ENCODE results near the gene ABCF2. TPM values are rescaled to one million over a fixed set of nuclear protein-coding genes. Genes with fewer than 3 reads are reported as not detected.

Gene ABCF2
- total and polyA plus RNA-seq, 10 donors, result 9.2 to 30.0 (median 27.0) TPM

DNA sequence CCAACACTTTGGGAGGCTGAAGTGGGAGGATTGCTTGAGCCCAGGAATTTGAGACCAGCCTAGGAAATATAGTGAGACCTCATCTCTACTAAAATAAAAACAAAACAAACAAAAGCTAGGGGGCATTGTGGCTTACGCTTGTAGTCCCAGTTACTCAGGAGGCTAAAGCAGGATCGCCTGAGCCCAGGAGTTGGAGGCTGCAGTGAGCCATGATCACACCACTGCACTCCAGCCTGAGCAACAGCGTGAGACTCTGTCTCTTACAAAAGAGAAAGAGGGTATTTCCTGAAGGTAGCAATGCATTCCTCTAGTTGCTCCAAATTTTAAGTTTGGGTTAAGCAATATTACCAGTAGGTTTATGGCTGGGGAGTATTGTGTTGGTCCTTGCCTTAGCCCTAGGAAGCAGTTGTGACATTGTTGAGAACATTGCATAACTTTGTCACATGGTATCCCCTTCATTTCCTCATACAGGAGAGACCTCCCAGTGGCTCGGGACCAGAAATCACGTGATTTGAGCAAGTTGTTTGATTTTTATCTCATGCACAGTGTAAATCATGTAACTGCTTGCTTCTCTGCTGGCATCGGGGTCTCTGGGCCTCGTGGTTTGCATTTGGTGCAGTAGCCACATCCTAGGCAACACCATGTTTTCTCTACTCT, 44.8 kb upstream of the ABCF2 start:
- WGBS, 5 donors, result 20 to 39% (median 36%) methylated on average over 7 of the region's 7 CpGs
- Histone ChIP-seq H3K4me1 (peaks cover 3 to 60% (median 37%) of the 10 kb centered on the region in 6 donors), H3K27ac (peak overlapping the region in 6 of 8 donors; percentile 29 to 80 (median 71)), H3K4me3 (no peak overlapping the region), H3K27me3 (replicated peaks in 1 of 7) (peaks cover 0 to 25% (median 0%) of the 10 kb centered on the region in 7 donors), H3K9me3 (no peaks in the 10 kb centered on the region), H3K36me3 (no peaks in the 10 kb centered on the region)
- TF ChIP-seq POLR2A (IDR thresholded peaks at IDR 0.05) (no peak), POLR2AphosphoS5 (IDR thresholded peaks at IDR 0.05) (peak in 1 of 3 donors; percentile 43), CTCF (IDR thresholded peaks at IDR 0.05 in 8 of 11, conservative IDR thresholded peaks at IDR 0.05 in 3 of 11) (peak in 1 of 11 experiments; percentile 11)
- intact Hi-C loops (cut with DNase I; ENCODE audit: low total_unique reads), result no loop called here
- DNase-seq, result no peak

- H3K36me3 ChIP-seq, result no peaks in the 10 kb centered on the region
- H3K4me1 ChIP-seq, result peaks cover 0 to 38% (median 20%) of the 10 kb centered on the region in 6 donors
- H3K9me3 ChIP-seq, result no peaks in the 10 kb centered on the region
- H3K27me3 ChIP-seq (replicated peaks in 1 of 7), result peaks cover 0 to 3% (median 0%) of the 10 kb centered on the region in 7 donors
- DNase-seq, result no peak
- intact Hi-C loops (cut with DNase I; ENCODE audit: low total_unique reads), result no loop called here
- H3K4me3 ChIP-seq, result no peak overlapping the region
- H3K27ac ChIP-seq, result no peak overlapping the region
- 91 to 94% (median 93%) methylated on average over 10 of the region's 10 CpGs for WGBS, 5 donors
- TF ChIP-seq POLR2A (IDR thresholded peaks at IDR 0.05), result no peak
- no peak for TF ChIP-seq CTCF (IDR thresholded peaks at IDR 0.05 in 8 of 11, conservative IDR thresholded peaks at IDR 0.05 in 3 of 11)
- TF ChIP-seq POLR2AphosphoS5 (IDR thresholded peaks at IDR 0.05), result no peak
Measured at GRCh38 chr7:151269511-151269910, 42.5 kb upstream of the ABCF2 start.

DNA sequence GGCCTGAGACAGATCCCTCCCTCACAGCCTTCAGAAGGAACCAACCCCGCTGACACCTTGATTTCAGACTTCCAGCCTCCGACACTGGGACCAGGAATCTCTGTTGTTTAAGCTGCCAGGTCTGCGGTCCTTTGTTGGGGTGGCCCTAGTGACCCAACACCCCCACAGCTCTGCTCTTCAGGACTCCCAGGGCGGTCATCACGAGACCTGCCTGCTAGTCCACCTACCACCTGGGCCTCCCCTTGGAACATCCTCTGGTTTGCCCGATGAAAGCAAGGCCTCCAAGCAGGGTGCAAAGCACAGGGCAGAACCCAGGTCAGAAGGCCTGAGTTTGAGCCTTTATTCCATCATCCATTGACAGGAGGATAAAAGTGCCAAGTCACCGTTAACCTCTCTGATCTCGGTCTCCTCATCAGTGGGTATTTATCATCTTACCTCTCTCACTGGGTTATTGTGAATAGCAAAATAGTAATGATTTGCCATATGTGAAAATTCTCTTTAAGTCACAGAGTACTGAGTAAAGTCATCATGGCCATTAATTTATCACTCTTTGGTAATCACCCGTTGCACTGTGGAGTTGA, 38.4 kb upstream of the ABCF2 start:
- Histone ChIP-seq H3K27ac (no peak overlapping the region), H3K4me3 (no peak overlapping the region), H3K4me1 (no peaks in the 10 kb centered on the region), H3K9me3 (no peaks in the 10 kb centered on the region), H3K27me3 (replicated peaks in 1 of 7) (peaks cover 0 to 7% (median 0%) of the 10 kb centered on the region in 7 donors), H3K36me3 (no peaks in the 10 kb centered on the region)
- intact Hi-C loops (cut with DNase I; ENCODE audit: low total_unique reads), result no loop called here
- WGBS, 5 donors, result 80 to 92% (median 89%) methylated on average over 9 of the region's 9 CpGs
- no peak for TF ChIP-seq CTCF (IDR thresholded peaks at IDR 0.05 in 8 of 11, conservative IDR thresholded peaks at IDR 0.05 in 3 of 11)
- no peak for TF ChIP-seq POLR2AphosphoS5 (IDR thresholded peaks at IDR 0.05)
- no peak for TF ChIP-seq POLR2A (IDR thresholded peaks at IDR 0.05)
- peak; percentile 28 for DNase-seq

DNA sequence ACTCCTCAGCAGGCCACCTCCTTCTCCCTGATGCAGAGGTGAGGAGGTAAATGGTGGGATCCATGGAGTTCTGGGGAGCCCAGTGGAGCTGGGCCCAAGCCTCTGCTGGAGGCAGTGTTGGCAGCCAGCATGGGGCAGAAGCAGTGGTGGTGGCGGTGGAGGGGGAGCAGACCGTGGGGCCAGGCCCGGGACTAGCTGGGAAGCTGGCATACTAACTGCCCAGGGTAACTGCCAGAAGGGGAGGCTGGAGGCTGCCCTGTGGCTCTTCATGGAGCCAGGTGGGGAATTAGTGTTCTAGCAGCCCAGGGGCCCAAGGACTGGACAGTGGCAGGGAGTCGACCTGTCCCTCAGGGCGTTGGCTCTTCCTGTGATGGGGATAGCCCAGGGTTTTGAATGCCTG, 37.6 kb upstream of the ABCF2 start:
- no peaks in the 10 kb centered on the region for H3K36me3 ChIP-seq
- DNase-seq, result peak; percentile 62
- H3K4me1 ChIP-seq, result no peaks in the 10 kb centered on the region
- H3K27ac ChIP-seq, result no peak overlapping the region
- H3K27me3 ChIP-seq (replicated peaks in 1 of 7), result peaks cover 0 to 10% (median 0%) of the 10 kb centered on the region in 7 donors
- H3K9me3 ChIP-seq, result no peaks in the 10 kb centered on the region
- TF ChIP-seq POLR2AphosphoS5 (IDR thresholded peaks at IDR 0.05), result no peak
- no peak for TF ChIP-seq CTCF (IDR thresholded peaks at IDR 0.05 in 8 of 11, conservative IDR thresholded peaks at IDR 0.05 in 3 of 11)
- no peak for TF ChIP-seq POLR2A (IDR thresholded peaks at IDR 0.05)
- 65 to 88% (median 78%) methylated on average over 4 to 5 of the region's 5 CpGs for WGBS, 5 donors
- intact Hi-C loops (cut with DNase I; ENCODE audit: low total_unique reads), result no loop called here
- no peak overlapping the region for H3K4me3 ChIP-seq

All from spleen (tissue), 11 donors.